Right ventricle myocardium inferior (tissue), 1 donor: ENCODE data around the gene FAM53B. TPM values are rescaled to one million over a fixed set of nuclear protein-coding genes. Genes with fewer than 3 reads are reported as not detected.
A peak's percentile ranks its signal among the peaks of the same experiment; 100 is the strongest.

ENCODE experiments used
- ATAC-seq: fragments of 200-7000 bp; cut with Tn5 transposase; one replicate; pipeline ENCODE4 v1.9.1; 2020; ENCODE audit warnings: mild to moderate bottlenecking, moderate library complexity
- DNase-seq: peaks from one replicate; pipeline ENCODE4 v3.0.0; 2021; ENCODE audit errors: missing footprints
- intact Hi-C: fragments of 100-400 bp; cut with DNase I; formaldehyde crosslinking; loops from one replicate; pipeline ENCODE4 v1.11.0; 2022
- total RNA-seq: library from RNA; stranded (reverse); fragmentation: NEBNext Ultra II Directional; extraction: Animal tissue kit (Norgen Biotek cat#: 25700); gene quantifications from one replicate; pipeline ENCODE4 v1.2.1, GENCODE V29; 2021
- donor health status: DM: no; HTN: yes; CAD: no; lungs with severe emphysema.

Gene FAM53B
- total RNA-seq, 1 donor from 2014 or later = 41.2 TPM

DNA sequence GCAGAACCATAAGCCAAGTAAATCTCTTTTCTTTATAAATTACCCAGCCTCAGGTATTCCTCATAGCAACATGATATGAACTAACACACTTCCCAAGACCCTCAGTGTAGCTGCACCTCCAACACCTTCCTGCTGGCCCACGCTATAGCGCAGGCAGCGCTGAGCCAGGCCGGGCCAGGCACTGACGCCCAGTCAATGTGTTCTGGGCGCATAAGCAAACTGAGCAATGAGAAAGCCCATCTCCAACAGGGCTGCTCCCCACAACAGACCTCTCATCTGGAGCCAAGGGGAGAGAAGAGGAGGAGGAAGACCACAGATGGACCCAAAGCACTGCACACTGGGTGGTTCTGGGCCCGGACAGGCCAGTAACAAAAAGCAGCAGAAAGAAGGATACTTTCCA is 40.8 kb downstream of the FAM53B start:
- DNase-seq (peak; percentile 17), ATAC-seq (no peak)
- intact Hi-C loops = loop anchor here (2.0 kb wide), 1 partner anchor 37 kb away; no protein-coding TSS in a partner anchor

DNA sequence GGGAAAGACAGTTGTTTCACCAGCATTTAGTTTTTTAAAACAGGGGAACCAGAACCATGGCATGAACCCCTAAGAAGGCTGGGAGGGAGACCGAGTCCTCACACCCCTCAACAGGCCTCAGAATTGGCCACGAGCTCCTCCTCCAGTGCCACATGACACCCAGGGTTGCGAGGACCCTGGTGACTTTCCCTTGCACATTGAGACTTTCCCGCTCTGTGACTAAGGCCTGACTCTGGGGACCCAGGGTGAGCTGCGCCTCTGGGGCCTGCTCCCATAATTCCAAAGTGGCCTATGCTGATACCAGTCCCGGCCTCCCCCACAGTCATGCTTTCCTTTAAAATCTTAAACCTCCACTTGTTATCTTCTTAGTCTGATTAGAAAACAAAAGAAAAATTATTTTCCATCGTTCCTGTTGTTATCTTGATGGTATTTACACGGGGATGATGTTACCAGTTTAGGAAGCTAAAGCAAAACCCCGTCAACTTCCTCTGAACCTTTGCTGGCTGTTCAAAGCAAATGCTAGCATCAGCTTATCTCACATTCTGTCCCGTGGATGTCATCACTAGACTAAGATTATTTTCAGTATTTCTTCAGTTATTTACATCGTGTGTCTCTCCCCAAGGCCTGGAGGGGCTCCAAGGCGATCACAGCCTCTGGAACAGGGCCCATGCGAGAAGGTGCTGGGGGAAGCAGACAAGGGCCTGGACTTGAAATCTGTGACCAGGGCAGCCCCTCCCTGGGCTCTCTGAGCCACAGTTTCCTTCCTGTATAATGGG is 42.1 kb downstream of the FAM53B start:
- intact Hi-C loops = loop anchor here (2.0 kb wide), 3 partner anchors 21 to 59 kb away; no protein-coding TSS in a partner anchor
- DNase-seq (peak; percentile 79), ATAC-seq (no peak)

DNA sequence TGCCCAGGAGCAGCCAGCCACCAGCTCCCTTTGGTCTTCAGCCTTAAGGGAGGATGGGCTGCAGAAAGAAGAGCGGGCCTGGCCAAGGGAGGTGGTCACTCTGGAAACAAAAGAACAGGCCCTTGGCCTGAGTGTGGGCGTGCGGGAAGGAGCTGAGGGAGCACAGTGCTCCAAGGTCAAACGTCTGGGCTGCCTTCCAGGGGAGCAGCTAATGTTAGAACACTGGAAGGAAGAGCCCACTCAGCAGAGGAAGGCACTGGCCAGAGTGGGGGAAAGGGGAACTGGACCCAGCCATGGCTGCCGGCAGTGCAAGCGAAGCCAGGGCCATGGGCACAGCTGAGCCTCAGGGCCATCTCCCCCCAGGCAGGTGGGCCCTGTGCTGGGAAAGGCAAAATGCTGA is 42.7 kb downstream of the FAM53B start:
- intact Hi-C loops = loop anchor here (2.0 kb wide), 2 partner anchors 21 to 59 kb away; no protein-coding TSS in a partner anchor
- DNase-seq (peak; percentile 95), ATAC-seq (peak; percentile 86)

DNA sequence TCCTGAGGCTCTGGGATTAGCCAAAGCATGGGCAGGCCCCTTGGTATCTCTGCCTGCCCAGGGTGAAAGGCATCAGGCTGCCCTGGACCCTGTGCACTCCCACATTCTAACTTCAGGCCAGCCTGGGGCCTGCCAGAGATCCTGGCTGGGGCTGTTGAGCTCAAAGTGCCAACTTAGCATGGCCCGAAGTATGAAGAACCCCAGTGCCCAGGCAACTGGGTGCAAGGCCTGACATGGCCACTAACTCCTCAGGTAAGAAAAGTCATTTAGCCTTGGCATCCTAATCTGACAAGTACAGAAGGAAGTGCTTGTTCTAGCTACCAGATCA is 43.2 kb downstream of the FAM53B start:
- intact Hi-C loops = loop anchor here (2.0 kb wide), 2 partner anchors 22 to 58 kb away; no protein-coding TSS in a partner anchor

DNA sequence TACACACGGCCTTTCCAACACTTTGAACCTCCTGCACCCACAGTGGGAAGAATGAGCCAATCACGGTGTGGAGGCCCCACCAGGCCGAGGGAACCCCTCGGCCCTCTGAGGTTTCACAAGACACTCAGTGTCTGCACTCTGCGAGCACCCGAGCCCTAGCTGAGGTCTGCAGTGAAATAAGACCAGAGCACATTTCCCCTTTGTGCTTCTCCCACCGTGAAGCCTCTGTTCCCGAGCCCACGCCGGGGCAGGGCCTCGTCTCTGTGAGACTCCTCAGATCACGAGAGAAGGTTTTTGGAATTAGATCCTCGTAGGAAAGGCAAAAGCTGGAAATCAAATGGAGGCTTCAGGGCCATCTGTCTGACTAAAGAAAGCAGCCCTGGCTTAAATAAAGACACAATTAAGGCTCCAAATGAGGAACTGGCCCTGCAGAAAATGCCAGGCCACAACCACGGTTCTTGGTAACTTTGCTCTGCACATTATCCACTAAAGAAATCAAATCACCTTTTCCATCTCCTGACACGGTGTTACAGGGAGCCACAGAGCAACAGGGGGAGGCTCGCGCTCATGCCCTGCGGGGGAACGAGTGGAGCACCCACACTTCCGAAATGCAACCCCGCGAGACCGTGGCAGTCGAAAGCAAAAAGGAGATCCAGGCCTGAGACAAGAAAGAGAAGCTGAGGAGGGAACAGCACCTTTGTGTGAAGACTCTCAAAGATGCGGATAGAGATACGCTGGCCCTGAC is 43.7 kb downstream of the FAM53B start:
- intact Hi-C loops = loop anchor here (2.0 kb wide), 2 partner anchors 22 to 58 kb away; no protein-coding TSS in a partner anchor
- no peak for DNase-seq
- no peak for ATAC-seq

More for the DNA sequence above, 43.2 kb downstream of the FAM53B start:
- no peak for ATAC-seq
- DNase-seq = peak; percentile 57

DNA sequence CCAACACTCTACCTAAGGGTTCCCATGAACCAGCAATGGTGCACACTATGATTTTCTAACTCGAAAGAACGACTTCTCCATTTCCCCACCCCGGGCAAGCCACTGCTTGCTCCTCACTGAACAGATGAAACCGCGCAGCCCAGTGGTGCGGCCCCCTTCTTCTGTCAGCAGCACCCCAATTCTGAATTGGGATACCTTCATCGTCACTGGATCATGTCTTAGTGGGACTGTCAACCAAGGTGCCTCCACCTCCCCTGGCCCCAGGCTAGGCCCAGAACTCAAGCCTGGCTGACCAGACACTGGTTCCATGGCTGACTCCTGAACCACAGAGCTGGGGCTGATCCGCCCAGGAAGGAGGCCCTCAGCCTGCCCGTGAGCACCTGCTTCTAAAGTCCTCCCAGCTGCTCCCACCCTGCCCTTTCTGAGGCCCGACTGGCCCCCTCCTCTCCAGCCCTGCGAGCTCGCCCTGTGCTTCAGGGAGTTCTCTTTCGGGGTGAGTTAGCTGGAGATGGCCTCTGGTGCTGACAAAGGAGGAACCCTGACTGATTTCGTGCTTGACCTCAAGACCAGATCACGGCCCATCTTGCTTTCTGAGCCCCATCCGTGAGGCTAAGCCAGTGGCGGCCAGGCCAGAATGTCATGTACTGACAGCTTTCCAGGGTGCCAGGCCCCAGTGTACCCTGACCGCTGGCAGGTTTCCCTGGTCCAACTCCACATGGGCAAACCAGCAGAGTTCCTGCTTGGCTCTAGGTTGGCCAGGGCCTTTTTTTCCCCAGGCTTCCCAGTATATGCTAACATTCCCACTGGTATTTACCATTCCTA is 44.5 kb downstream of the FAM53B start:
- ATAC-seq (peak; percentile 11), DNase-seq (no peak)
- intact Hi-C loops = loop anchor here (2.0 kb wide), 2 partner anchors 23 to 57 kb away; no protein-coding TSS in a partner anchor

DNA sequence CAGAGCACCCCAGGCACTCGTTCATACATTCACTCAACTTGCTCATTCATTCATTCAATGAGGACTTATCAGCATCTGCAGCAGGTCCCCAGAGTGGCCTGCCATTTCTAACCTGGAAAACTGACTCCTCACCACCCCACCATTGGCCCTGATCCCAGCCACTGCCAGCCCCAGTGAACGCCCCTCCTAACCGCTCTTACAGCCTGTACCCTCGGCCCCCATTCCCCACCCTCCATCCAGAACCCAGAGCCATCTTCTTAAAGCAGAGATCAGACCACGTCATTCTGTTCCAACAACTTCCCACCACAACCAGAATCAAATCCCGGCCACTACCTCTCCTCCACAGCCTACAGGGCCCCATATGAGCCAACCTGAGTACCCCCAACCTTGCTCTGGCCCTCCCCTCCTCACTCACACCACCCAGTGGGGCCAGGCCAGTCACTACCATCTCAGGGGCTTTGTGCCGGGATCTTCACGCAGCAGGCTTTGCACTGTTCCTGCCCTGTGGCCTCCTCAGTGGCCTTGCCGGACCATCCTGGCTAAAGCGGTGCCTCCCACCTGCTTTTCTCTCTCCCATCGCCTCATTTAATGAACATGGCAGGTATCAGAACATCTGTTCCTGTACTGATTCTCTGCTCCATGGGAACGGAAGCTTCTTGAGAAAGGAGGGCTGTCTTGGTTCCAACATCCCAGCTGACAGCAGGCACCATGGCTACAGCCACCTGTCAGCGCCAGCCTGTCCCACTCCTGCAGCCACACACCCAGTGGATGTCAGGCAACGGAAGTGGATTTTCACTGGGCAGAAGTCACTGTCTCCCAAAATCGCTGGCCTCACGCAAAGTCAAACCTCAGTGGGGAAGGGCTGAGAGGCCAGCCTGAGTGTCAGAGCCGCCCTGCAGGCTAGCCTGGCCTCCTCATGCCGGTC is 45.4 kb downstream of the FAM53B start:
- no peak for DNase-seq
- ATAC-seq = no peak

DNA sequence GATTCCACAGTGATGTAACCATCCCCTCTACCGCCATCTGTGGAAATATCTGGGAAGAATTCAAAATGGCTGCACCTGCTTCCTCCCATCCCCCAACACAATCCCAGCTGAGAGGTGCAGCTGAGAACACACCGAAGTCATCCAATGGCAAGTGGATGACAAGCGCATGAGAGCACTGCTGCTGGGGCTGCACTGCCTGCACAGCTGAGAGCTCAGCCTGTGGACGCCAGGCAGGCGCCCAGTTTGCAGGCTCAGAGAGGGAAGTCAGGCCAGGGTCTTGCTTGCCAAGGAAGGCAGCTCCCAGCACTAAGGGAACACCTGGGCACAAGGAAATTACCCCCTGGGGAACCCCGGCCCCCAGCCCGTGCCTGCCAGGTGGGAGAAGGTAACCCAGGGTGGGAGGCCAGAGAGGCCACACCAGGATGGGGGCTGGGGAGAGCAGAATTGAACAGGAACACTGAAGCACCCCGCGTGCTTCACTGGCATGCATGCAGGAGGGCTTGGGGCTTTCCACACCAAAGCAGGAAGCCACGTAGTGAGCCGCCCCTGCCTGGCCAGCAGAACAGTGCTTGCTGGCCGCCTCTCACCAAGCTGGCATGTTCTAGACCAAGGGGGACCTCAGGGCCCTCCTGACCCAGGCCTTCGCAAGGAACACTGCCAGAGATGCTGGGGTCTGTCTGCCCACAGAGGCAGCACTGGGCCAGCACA is 46.2 kb downstream of the FAM53B start:
- ATAC-seq (no peak), DNase-seq (no peak)
- intact Hi-C loops = no loop called here

More for the DNA sequence above, 45.4 kb downstream of the FAM53B start:
- intact Hi-C loops = no loop called here

DNA sequence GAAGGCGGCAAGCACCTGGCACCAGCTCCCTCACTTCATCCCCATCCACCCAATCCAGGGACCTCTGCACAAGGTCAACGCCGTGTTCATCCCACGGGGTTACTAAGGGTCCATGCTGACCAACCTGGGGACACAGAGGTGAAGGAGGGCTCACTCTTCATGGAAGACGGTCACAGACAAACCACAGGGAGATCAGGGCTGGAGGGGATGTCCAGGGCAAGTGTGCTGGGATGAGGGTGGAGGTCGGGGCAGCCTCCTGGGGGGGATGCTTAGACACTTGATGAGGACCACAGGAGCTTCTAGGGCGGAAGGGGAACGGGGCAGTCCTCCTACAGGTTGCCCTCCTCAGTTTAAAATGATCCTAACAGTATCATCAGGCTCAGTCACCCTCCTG is 46.7 kb downstream of the FAM53B start:
- intact Hi-C loops = no loop called here
- no peak for DNase-seq
- no peak for ATAC-seq

DNA sequence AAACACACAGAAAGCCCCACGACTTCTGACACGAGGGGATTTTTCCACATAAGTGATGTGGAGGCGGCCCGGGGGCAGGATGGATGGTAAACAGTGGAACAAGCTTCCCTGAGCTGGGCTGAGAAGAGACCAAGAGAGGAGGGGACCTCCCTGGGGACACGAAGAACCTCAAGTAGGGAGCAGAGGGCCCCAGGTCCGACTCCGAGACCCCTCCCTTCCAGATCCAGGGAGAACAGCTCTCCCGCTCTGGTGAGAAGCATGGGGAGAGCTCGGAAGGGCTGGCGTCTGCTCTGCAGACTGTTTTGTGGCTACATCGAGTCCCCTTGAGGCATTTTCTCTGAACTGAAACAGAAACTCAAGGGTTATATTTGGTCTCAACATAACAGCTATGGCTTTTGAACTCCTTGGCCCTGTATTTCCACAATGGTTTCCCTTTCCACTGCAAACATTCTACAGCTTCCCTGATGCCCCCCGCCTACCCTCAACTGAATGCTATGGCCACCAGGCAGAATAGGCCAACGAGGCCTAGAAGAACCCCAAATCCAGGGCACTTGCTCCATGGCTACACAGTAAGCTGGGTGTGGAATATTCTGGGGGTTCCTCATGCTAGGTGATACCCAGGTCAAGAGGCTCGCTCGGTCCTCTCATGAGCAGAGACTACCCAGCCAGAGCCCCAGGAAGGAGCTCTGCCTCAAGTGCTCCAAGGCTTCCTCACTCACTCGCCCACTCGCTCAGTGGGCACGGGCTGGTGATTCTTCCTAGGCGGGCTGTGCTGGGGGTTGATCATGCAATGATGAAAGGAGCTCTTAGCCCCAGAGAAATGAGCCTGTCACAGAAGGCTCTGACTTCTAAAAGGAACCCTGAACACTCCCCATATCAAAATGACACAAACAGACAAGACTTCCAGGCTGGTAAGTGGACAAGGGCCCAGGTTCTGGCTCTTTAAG is 47.5 kb downstream of the FAM53B start:
- intact Hi-C loops = no loop called here
- ATAC-seq (no peak), DNase-seq (no peak)

DNA sequence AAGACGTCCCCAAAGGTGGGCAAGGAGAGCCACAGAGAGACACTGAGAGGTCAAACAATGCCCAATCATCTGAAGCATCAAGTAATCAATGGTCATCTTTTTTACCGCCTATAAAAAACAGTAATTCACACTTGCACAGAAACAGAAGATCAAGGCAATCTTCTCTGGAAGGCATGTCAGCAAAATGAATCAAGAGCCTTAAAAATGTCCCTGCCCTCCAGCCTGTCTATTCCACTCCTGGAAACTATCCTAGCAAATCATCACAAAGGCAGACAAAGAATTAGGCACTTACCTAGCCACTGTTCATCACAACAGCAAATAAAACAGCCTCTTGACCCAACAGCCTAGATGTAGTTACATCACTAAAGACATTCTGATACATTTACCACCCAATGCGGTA is 48.9 kb downstream of the FAM53B start:
- DNase-seq (no peak), ATAC-seq (no peak)
- intact Hi-C loops = no loop called here

DNA sequence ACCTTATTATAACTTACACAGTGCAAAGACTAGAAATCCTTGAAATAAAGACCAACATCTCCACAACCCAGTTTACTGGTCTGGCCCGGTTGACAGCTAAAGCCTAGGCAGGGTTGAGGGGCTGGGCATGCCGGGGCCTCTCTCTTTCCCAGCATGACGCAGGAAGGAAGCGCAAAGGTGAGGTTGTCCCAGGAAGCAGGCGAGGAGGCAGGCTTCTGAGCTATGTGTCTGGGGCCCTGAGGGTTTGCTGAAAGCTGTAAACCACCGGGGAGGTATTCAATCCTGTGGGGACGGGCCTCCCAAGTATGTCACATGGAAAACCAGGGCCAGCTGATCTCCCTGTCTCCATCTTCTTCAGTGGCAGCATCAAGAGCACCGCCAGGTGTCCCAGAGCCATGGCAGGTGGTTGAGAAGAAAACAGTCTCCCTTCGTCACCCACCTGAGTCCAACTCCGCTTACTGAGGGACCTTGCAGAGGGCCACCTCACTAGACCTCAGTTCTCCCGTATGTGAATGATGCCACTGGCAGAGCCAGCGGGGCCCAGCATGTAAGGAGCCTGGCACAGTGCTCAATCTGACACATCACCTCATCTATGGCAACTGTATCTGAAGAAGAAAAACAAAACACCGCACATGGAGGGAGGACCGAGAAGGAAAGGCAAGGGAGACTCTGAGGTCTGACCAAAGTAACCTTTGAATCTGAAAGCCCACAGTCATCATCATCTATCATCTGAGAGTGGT is 49.5 kb downstream of the FAM53B start:
- intact Hi-C loops = no loop called here
- DNase-seq = no peak
- no peak for ATAC-seq

DNA sequence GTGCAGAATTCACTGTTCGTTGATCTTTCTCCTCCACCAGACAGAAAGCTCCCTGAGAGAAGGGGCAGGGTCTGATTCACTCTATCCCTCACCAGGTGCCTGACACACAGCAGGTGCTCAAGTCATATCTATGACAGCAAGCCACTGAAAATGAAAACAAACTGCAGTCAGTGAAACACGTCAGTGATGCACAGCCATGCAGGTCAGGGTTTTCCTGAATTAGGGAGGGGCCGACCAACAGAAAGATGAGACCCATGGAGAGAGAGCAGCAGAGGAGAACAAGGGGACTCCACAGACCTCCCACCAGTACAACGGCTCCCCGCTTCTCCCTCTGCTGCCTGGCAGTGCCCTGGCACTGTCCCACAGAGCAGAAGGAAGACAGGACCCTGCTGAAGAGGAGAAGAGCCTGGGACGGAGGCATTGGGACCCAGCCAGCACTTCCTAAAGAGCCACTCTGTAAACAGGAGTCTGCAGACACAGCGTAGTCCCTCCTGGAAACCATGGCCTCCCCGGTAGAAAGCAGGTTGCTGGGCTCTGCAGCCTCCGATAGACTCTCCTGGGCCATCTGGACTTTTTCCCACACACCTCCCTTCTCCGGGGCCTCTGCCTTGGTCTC is 50.3 kb downstream of the FAM53B start:
- intact Hi-C loops = no loop called here
- no peak for DNase-seq
- ATAC-seq = peak; percentile 29

DNA sequence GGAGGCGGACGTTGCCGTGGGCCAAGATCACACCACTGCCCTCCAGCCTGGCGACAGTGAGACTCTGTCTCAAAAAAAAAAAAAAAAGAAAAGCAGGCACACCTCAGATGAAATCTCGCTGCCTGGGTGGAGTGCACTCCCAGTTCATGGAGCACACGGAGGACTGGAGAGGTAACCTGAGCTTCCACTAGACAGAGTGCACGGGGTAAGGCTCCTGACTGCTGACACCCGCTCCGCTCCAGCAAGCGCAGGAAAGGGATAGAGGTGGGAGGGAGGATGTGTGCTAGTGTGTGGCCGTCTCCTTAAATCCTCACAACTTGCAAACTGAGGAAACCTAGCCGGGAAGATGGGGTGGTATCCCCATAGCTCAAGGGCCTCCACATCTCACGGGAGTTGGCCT is 50.8 kb downstream of the FAM53B start:
- ATAC-seq (peak; percentile 21), DNase-seq (no peak)
- intact Hi-C loops = no loop called here

DNA sequence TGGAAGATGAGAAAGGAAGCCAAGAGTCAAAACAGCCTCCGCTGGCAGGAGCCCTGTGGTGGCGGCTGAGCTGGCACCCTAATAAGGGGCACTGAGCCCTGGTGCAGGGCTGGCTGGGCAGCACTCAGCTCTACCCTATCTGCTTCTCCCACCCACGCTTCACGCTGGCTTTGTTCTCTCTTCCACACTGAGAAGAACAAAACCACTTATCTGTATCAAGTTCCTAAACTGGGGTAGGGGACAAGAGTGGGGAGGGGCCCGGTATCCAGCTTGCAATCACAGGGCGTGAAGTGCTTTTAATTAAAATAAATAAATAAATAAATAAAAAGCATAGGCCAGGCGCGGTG is 52.1 kb downstream of the FAM53B start:
- ATAC-seq (peak; percentile 24), DNase-seq (no peak)
- intact Hi-C loops = no loop called here
